ENCODE data around the gene PECR.
A peak's percentile ranks its signal among the peaks of the same experiment; 100 is the strongest.

The PECR gene

GRCh38 chr2:216044883-216045486 is 36.6 kb downstream of the PECR start:
- TF ChIP-seq YY1 (IDR thresholded peaks at IDR 0.05; ENCODE audit: low read depth) (no peak), RAD21 (IDR thresholded peaks at IDR 0.05; ENCODE audit: low read depth) (no peak), ZBTB7A (IDR thresholded peaks at IDR 0.05; ENCODE audit: low read depth) (no peak), TEAD4 (IDR thresholded peaks at IDR 0.05) (no peak), TAF1 (IDR thresholded peaks at IDR 0.05; ENCODE audit: low read depth) (no peak), CEBPB (IDR thresholded peaks at IDR 0.05) (no peak), EGR1 (IDR thresholded peaks at IDR 0.05) (no peak), EP300 (IDR thresholded peaks at IDR 0.05; ENCODE audit: borderline replicate concordance) (no peak), NFIC (IDR thresholded peaks at IDR 0.05) (no peak), CREB1 (IDR thresholded peaks at IDR 0.05; ENCODE audit: low read depth) (no peak), FOXM1 (IDR thresholded peaks at IDR 0.05; ENCODE audit: borderline replicate concordance, low read depth) (no peak), TCF12 (IDR thresholded peaks at IDR 0.05; ENCODE audit: low read depth) (no peak), MAX (IDR thresholded peaks at IDR 0.05) (no peak), USF1 (IDR thresholded peaks at IDR 0.05) (no peak)
- TF ChIP-seq, protein P1, sequence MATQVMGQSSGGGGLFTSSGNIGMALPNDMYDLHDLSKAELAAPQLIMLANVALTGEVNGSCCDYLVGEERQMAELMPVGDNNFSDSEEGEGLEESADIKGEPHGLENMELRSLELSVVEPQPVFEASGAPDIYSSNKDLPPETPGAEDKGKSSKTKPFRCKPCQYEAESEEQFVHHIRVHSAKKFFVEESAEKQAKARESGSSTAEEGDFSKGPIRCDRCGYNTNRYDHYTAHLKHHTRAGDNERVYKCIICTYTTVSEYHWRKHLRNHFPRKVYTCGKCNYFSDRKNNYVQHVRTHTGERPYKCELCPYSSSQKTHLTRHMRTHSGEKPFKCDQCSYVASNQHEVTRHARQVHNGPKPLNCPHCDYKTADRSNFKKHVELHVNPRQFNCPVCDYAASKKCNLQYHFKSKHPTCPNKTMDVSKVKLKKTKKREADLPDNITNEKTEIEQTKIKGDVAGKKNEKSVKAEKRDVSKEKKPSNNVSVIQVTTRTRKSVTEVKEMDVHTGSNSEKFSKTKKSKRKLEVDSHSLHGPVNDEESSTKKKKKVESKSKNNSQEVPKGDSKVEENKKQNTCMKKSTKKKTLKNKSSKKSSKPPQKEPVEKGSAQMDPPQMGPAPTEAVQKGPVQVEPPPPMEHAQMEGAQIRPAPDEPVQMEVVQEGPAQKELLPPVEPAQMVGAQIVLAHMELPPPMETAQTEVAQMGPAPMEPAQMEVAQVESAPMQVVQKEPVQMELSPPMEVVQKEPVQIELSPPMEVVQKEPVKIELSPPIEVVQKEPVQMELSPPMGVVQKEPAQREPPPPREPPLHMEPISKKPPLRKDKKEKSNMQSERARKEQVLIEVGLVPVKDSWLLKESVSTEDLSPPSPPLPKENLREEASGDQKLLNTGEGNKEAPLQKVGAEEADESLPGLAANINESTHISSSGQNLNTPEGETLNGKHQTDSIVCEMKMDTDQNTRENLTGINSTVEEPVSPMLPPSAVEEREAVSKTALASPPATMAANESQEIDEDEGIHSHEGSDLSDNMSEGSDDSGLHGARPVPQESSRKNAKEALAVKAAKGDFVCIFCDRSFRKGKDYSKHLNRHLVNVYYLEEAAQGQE (IDR thresholded peaks at IDR 0.05; ENCODE audit: low read depth): no peak

DNA sequence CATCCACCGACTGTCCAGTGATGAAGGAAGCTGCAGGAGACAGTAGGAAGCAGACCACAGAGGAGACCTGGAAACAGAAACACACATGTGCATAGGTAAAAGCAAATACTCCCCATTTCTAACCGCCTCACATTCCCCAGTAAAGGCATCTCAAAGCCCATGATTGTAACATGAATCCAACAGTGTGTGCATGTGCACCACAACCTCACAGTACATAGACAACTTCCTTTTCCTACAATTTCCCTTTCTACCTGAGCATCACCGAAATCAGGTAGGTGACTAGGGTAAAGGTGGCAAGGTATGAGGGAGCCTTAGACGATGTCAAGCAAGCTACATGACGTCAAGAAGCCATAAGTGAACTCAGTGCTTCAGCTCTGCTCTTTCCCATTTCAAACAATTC is 37.7 kb downstream of the PECR start:
- TF ChIP-seq RAD21 (IDR thresholded peaks at IDR 0.05; ENCODE audit: low read depth) (no peak), MAX (IDR thresholded peaks at IDR 0.05) (no peak), ZBTB7A (IDR thresholded peaks at IDR 0.05; ENCODE audit: low read depth) (no peak), YY1 (IDR thresholded peaks at IDR 0.05; ENCODE audit: low read depth) (no peak), NFIC (IDR thresholded peaks at IDR 0.05) (no peak), FOXM1 (IDR thresholded peaks at IDR 0.05; ENCODE audit: borderline replicate concordance, low read depth) (no peak), TCF12 (IDR thresholded peaks at IDR 0.05; ENCODE audit: low read depth) (no peak), CEBPB (IDR thresholded peaks at IDR 0.05) (no peak), EP300 (IDR thresholded peaks at IDR 0.05; ENCODE audit: borderline replicate concordance) (no peak), CREB1 (IDR thresholded peaks at IDR 0.05; ENCODE audit: low read depth) (no peak)
- TF ChIP-seq, protein P1 (IDR thresholded peaks at IDR 0.05; ENCODE audit: low read depth): no peak

GRCh38 chr2:216041438-216041837 is 40.2 kb downstream of the PECR start:
- TF ChIP-seq EP300 (IDR thresholded peaks at IDR 0.05; ENCODE audit: borderline replicate concordance) (no peak), ZBTB7A (IDR thresholded peaks at IDR 0.05; ENCODE audit: low read depth) (no peak), CEBPB (IDR thresholded peaks at IDR 0.05) (no peak), FOXM1 (IDR thresholded peaks at IDR 0.05; ENCODE audit: borderline replicate concordance, low read depth) (no peak), TEAD4 (IDR thresholded peaks at IDR 0.05) (no peak), NFIC (IDR thresholded peaks at IDR 0.05) (no peak), YY1 (IDR thresholded peaks at IDR 0.05; ENCODE audit: low read depth) (no peak)

DNA sequence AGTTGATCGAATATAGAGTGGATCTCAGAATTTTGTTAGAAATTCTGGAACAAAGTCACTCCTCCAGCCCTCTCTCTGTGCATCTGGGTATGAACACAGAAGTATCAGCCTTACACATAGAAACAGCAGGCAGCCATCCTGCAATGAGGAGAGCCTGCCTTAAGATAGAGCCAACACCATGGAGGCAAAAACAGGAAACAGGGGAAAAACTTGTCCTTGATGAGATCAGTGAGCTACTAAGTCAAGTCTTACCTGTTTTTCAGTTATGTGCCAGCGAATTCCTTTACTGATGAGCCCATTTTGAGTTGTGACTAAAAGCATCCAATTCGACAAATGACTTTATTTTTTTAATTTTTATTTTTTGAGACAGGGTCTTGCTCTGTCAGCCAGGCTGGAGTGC is 41.7 kb downstream of the PECR start:
- TF ChIP-seq YY1 (IDR thresholded peaks at IDR 0.05; ENCODE audit: low read depth): no peak
- no peak for TF ChIP-seq EGR1 (IDR thresholded peaks at IDR 0.05)
- no peak for TF ChIP-seq TCF12 (IDR thresholded peaks at IDR 0.05; ENCODE audit: low read depth)
- no peak for TF ChIP-seq TAF1 (IDR thresholded peaks at IDR 0.05; ENCODE audit: low read depth)
- TF ChIP-seq ZBTB7A (IDR thresholded peaks at IDR 0.05; ENCODE audit: low read depth): no peak

DNA sequence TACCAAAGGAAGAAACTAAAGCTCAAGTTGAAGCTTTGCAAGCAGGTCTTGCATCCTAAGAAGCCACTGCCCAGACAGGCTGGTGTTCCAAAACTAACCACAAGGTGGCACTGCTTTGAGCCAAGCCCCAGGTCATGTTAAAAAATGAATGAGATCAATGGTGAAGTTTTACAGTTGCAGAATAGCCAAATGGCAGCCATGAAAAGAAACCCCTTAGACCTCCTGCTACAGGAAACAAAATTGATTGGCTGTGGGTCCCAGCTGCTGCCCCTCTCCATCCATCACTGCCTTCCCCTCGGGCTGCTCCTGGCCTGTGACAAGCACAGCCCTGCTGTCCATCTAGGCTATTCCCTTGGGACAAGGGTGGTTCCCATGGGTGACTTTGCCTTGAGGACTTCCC is 47.5 kb downstream of the PECR start:
- TF ChIP-seq YY1 (IDR thresholded peaks at IDR 0.05; ENCODE audit: low read depth) (no peak), RAD21 (IDR thresholded peaks at IDR 0.05; ENCODE audit: low read depth) (peak; percentile 63)

- TF ChIP-seq ZBTB7A (IDR thresholded peaks at IDR 0.05; ENCODE audit: low read depth) (no peak), RAD21 (IDR thresholded peaks at IDR 0.05; ENCODE audit: low read depth) (no peak), TCF12 (IDR thresholded peaks at IDR 0.05; ENCODE audit: low read depth) (no peak), FOXM1 (IDR thresholded peaks at IDR 0.05; ENCODE audit: borderline replicate concordance, low read depth) (no peak), CEBPB (IDR thresholded peaks at IDR 0.05) (no peak), EGR1 (IDR thresholded peaks at IDR 0.05) (no peak), YY1 (IDR thresholded peaks at IDR 0.05; ENCODE audit: low read depth) (no peak), USF1 (IDR thresholded peaks at IDR 0.05) (no peak), MAX (IDR thresholded peaks at IDR 0.05) (no peak)
- TF ChIP-seq, protein P1 (IDR thresholded peaks at IDR 0.05; ENCODE audit: low read depth): no peak
Measured at GRCh38 chr2:216033403-216033802, 48.2 kb downstream of the PECR start.

Data from Ishikawa (cell line).